HepG2 (cell line): ENCODE data around the gene TBC1D14. TPM values are rescaled to one million over a fixed set of nuclear protein-coding genes. Genes with fewer than 3 reads are reported as not detected.

ENCODE experiments used
- ATF1 ChIP-seq: IDR thresholded peaks from 2 replicates; pipeline ENCODE4 v1.6.1; 2016; ENCODE audit warnings: mild to moderate bottlenecking, control low read depth
- HDAC6 ChIP-seq: fragments of 200-600 bp; sonication (generic); IDR thresholded peaks from 2 replicates; pipeline ENCODE4 v1.7.0; 2017; ENCODE audit warnings: mild to moderate bottlenecking, antibody characterized with exemption, low read length, low read depth
- HHEX ChIP-seq: IDR thresholded peaks from 2 replicates; pipeline ENCODE4 v1.6.1; 2016; ENCODE audit warnings: control low read depth
- IRF9 ChIP-seq: sonication (generic); formaldehyde crosslinking; IDR thresholded peaks from 2 replicates; pipeline ENCODE4 v1.8.0; 2022; ENCODE audit warnings: missing genetic modification reagents, mild to moderate bottlenecking, borderline replicate concordance
- KDM4B ChIP-seq: sonication (generic); formaldehyde crosslinking; IDR thresholded peaks from 2 replicates; pipeline ENCODE4 v1.4.0; 2020; ENCODE audit warnings: missing genetic modification reagents
- MED13 ChIP-seq: sonication (generic); formaldehyde crosslinking; IDR thresholded peaks from 2 replicates; pipeline ENCODE4 v1.5.0; 2020; ENCODE audit warnings: missing genetic modification reagents
- REXO4 ChIP-seq: sonication (generic); formaldehyde crosslinking; IDR thresholded peaks from 2 replicates; pipeline ENCODE4 v1.8.0; 2022; ENCODE audit warnings: missing genetic modification reagents, mild to moderate bottlenecking, borderline replicate concordance
- SUZ12 ChIP-seq: fragments of 150-350 bp; IDR thresholded peaks from 2 replicates; pipeline ENCODE4 v1.6.1; 2014; ENCODE audit warnings: low read depth, low read length
- ZBTB21 ChIP-seq: sonication (generic); formaldehyde crosslinking; IDR thresholded peaks from 2 replicates; pipeline ENCODE4 v1.4.0; 2020; ENCODE audit warnings: missing genetic modification reagents
- ZBTB3 ChIP-seq: sonication (generic); formaldehyde crosslinking; IDR thresholded peaks from 2 replicates; pipeline ENCODE4 v1.4.0; 2020; ENCODE audit warnings: low read depth, mild to moderate bottlenecking, moderate library complexity, missing genetic modification reagents, borderline replicate concordance
- ZNF225 ChIP-seq: sonication (generic); formaldehyde crosslinking; IDR thresholded peaks from 2 replicates; pipeline ENCODE4 v1.4.0; 2020; ENCODE audit warnings: mild to moderate bottlenecking, missing genetic modification reagents
- ZNF335 ChIP-seq: sonication (generic); formaldehyde crosslinking; IDR thresholded peaks from 2 replicates; pipeline ENCODE4 v1.4.0; 2020; ENCODE audit warnings: missing genetic modification reagents
- ZNF639 ChIP-seq: conservative IDR thresholded peaks from 2 replicates; pipeline ENCODE4 v1.6.1; 2018; ENCODE audit warnings: missing genetic modification reagents
- ZNF7 ChIP-seq: IDR thresholded peaks from 2 replicates; pipeline ENCODE4 v1.6.1; 2016; ENCODE audit warnings: missing biosample characterization, missing genetic modification reagents
- ZNF709 ChIP-seq: sonication (generic); formaldehyde crosslinking; IDR thresholded peaks from 2 replicates; pipeline ENCODE4 v1.5.0; 2020; ENCODE audit warnings: mild to moderate bottlenecking, missing genetic modification reagents
- ZNF761 ChIP-seq: sonication (generic); formaldehyde crosslinking; conservative IDR thresholded peaks from 2 replicates; pipeline ENCODE4 v1.4.0; 2020; ENCODE audit warnings: mild to moderate bottlenecking, missing genetic modification reagents
- polyA plus RNA-seq, 8 experiments: library from polyadenylated mRNA; depleted of rRNA in 3 of 8; stranded (reverse) in 7 of 8; unstranded in 1 of 8; fragments of >200 nt; fragmentation: Illumina TruSeq in 4 of 8; extraction: Trizol in 4 of 8; gene quantifications; 2 replicates each; pipeline versions ENCODE4 v1.2.1 to v1.2.3, GENCODE V29; 2011 to 2016; ENCODE audit warnings: low read depth in 4 of 8, missing spikeins in 1 of 8, mixed read lengths in 1 of 8; ENCODE audit not compliant: insufficient read depth in 1 of 8
- total RNA-seq, 5 experiments: library from RNA; depleted of rRNA; stranded (reverse); fragments of >200 nt; fragmentation: Illumina TruSeq; extraction: Trizol; gene quantifications; 2 replicates each; pipeline ENCODE4 v1.2.3, GENCODE V29; 2016; ENCODE audit warnings: low read depth in 1 of 5
- TF ChIP-seq, protein P1 (sequence below): sonication (generic); formaldehyde crosslinking; IDR thresholded peaks from 2 replicates; pipeline ENCODE4 v1.4.0; 2020; ENCODE audit warnings: missing genetic modification reagents
- TF ChIP-seq, protein P2 (sequence below): sonication (generic); formaldehyde crosslinking; IDR thresholded peaks from 2 replicates; pipeline ENCODE4 v1.5.0; 2020; ENCODE audit warnings: mild to moderate bottlenecking, missing genetic modification reagents, borderline replicate concordance

TBC1D14 gene
- total and polyA plus RNA-seq, 2 of the 13 experiments (the other 11 are each of a cell fraction or from before 2014, with no cell fraction given): 29.5 to 46.5 TPM

GRCh38 chr4:7067452-7068278, 158.0 kb downstream of the TBC1D14 start, which contains the start of gene GRPEL1 (continued):
- no peak; the same call in 1 of the 2 replicates for TF ChIP-seq IRF9
- TF ChIP-seq ZNF761 (CRISPR knock-in tag): peak; percentile 83
- no peak for TF ChIP-seq ZNF7 (CRISPR knock-in tag)
- no peak for TF ChIP-seq SUZ12
- TF ChIP-seq ZNF639: no peak; the same call in 1 of the 2 replicates
- peak; percentile 27; the same call in 1 of the 2 replicates for TF ChIP-seq HHEX (CRISPR knock-in tag)
- TF ChIP-seq ZNF335 (CRISPR knock-in tag): 0 out of 2 replicates have a peak, but pooled peaks have one; percentile 25
- no peak for TF ChIP-seq REXO4 (CRISPR knock-in tag)
- peak; percentile 86 for TF ChIP-seq ZNF709
- peak; percentile 78; the same call in 1 of the 2 replicates for TF ChIP-seq ZBTB3 (CRISPR knock-in tag)
- TF ChIP-seq HDAC6: no peak
- TF ChIP-seq ZNF225: peak; percentile 63; the same call in 1 of the 2 replicates
- TF ChIP-seq, protein P1, sequence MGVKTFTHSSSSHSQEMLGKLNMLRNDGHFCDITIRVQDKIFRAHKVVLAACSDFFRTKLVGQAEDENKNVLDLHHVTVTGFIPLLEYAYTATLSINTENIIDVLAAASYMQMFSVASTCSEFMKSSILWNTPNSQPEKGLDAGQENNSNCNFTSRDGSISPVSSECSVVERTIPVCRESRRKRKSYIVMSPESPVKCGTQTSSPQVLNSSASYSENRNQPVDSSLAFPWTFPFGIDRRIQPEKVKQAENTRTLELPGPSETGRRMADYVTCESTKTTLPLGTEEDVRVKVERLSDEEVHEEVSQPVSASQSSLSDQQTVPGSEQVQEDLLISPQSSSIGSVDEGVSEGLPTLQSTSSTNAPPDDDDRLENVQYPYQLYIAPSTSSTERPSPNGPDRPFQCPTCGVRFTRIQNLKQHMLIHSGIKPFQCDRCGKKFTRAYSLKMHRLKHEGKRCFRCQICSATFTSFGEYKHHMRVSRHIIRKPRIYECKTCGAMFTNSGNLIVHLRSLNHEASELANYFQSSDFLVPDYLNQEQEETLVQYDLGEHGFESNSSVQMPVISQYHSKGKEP (CRISPR knock-in tag): no peak
- no peak for TF ChIP-seq ZBTB21 (CRISPR knock-in tag)
- no peak for TF ChIP-seq KDM4B (CRISPR knock-in tag)
- TF ChIP-seq, protein P2, sequence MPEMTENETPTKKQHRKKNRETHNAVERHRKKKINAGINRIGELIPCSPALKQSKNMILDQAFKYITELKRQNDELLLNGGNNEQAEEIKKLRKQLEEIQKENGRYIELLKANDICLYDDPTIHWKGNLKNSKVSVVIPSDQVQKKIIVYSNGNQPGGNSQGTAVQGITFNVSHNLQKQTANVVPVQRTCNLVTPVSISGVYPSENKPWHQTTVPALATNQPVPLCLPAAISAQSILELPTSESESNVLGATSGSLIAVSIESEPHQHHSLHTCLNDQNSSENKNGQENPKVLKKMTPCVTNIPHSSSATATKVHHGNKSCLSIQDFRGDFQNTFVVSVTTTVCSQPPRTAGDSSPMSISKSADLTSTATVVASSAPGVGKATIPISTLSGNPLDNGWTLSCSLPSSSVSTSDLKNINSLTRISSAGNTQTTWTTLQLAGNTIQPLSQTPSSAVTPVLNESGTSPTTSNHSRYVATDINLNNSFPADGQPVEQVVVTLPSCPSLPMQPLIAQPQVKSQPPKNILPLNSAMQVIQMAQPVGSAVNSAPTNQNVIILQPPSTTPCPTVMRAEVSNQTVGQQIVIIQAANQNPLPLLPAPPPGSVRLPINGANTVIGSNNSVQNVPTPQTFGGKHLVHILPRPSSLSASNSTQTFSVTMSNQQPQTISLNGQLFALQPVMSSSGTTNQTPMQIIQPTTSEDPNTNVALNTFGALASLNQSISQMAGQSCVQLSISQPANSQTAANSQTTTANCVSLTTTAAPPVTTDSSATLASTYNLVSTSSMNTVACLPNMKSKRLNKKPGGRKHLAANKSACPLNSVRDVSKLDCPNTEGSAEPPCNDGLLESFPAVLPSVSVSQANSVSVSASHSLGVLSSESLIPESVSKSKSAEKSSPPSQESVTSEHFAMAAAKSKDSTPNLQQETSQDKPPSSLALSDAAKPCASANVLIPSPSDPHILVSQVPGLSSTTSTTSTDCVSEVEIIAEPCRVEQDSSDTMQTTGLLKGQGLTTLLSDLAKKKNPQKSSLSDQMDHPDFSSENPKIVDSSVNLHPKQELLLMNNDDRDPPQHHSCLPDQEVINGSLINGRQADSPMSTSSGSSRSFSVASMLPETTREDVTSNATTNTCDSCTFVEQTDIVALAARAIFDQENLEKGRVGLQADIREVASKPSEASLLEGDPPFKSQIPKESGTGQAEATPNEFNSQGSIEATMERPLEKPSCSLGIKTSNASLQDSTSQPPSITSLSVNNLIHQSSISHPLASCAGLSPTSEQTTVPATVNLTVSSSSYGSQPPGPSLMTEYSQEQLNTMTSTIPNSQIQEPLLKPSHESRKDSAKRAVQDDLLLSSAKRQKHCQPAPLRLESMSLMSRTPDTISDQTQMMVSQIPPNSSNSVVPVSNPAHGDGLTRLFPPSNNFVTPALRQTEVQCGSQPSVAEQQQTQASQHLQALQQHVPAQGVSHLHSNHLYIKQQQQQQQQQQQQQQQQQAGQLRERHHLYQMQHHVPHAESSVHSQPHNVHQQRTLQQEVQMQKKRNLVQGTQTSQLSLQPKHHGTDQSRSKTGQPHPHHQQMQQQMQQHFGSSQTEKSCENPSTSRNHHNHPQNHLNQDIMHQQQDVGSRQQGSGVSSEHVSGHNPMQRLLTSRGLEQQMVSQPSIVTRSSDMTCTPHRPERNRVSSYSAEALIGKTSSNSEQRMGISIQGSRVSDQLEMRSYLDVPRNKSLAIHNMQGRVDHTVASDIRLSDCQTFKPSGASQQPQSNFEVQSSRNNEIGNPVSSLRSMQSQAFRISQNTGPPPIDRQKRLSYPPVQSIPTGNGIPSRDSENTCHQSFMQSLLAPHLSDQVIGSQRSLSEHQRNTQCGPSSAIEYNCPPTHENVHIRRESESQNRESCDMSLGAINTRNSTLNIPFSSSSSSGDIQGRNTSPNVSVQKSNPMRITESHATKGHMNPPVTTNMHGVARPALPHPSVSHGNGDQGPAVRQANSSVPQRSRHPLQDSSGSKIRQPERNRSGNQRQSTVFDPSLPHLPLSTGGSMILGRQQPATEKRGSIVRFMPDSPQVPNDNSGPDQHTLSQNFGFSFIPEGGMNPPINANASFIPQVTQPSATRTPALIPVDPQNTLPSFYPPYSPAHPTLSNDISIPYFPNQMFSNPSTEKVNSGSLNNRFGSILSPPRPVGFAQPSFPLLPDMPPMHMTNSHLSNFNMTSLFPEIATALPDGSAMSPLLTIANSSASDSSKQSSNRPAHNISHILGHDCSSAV (CRISPR knock-in tag): no peak
- peak; percentile 56; the same call in 1 of the 2 replicates for TF ChIP-seq ATF1
- no peak for TF ChIP-seq MED13
